Activated T-cell treated with anti-CD3 and anti-CD28 coated beads, Interleukin-2, amount 50 U/mL, for 1 hour (primary cell): ENCODE measurements around the gene KHNYN.
"Not testable (repeated sequence)": the region's sequence is repeated elsewhere in the genome, so short reads cannot be mapped to it uniquely, and the experiment has no call there.

ENCODE experiments used
- DNase-seq: peaks from one replicate; pipeline ENCODE4 v3.0.0-alpha.2; 2020

Gene KHNYN

GRCh38 chr14:24439257-24439656 lies 9.5 kb downstream of the KHNYN start:
- no peak for DNase-seq

DNA sequence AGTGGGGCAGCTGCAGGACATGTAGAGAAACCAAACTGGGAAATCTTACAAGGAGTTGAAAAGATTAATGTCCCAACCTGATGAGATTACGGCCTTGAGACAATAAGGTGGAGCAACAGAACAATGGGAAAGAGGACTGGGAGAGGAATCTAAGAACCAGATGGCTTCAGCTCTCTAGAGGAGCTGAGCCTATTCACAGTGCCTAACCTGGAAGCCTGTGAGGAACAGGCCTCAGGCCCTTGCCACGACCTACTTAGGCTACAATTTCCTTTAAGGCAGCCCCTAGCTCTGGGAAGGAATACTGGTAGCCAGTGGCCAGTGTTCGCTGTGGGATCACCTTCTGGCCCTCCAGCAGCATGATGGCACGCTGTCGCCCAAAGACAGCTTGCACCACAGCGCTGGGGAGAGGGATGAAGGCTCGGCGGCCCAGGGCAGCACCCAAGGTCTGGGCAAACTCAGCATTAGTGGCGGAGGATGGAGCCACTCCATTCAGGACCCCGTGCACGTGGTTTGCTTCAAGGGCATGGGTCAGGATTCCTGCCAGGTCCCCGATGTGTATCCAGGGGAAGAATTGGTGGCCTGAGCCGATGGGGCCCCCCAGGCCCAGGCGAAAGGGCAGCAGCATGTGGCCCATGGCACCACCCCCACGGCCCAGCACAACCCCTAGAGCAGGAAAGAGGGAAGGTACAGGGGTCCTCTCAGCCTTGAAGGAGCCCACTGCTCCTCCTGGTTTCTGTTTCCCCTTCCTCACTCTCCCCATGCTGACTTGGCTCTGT lies 10.3 kb downstream of the KHNYN start:
- DNase-seq, result no peak

DNA sequence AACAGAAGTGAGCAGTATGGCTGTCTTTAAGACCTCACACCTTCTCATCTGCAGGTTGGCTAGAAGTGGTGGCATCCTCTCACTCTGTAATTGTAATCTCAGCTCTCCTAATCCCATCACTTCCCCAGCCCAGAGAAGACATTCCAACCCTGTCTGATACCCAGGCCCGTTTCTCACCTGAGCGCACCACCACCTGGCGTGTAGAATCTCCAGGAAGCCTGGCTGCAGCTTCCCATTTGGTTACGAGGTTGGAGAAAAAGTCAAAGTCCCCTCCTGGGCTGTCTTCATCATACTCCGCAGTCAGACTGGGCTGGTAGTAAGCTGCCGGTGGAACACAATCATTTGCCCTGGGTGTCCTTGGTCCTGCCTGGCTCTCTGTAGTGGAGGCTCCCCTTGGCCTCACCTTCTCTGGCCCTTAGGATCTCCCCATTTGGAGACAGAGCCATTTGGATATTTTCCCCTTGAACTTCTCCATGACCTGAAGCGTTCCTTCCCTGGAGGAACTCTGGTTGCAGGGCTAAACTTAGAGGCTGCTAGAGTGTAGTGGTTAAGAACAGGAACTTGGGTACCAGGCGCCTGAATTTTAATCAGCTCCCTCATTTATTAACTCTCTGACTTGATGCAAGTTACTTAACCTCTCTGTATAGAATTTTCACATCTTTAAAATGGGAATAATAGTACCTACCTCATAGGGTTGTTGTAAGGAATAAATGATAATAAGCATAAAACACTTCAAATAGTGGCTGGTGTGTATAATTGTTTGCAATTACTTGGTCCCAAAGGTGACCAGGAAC lies 11.0 kb downstream of the KHNYN start:
- no peak for DNase-seq

DNA sequence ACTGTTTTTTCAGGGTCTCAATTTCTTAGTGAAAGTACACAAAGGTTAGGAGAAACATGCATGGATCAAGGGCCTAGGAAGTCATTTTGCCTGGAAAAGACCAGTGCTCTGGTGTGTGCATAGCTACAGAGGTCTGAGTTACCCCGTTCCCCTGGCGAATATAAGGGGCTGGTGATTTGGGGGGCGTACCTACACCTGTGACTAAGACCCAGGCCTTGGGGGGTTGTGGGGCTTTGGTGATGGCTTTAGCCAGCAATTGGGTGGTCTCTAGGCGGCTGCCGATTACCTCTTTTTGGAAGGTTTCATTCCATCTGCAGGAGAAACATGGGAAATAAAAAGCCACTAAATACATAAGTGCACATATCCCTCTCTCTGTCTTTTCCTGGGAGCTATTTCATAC lies 11.7 kb downstream of the KHNYN start:
- no peak for DNase-seq

GRCh38 chr14:24441904-24442239 lies 12.1 kb downstream of the KHNYN start:
- no peak for DNase-seq

GRCh38 chr14:24442240-24443052 lies 12.7 kb downstream of the KHNYN start, which contains the start of gene SDR39U1:
SDR39U1 (minus strand) TSS chr14:24442776; CDS start chr14:24442769, 7 bp downstream.
- DNase-seq, result peak; percentile 90

DNA sequence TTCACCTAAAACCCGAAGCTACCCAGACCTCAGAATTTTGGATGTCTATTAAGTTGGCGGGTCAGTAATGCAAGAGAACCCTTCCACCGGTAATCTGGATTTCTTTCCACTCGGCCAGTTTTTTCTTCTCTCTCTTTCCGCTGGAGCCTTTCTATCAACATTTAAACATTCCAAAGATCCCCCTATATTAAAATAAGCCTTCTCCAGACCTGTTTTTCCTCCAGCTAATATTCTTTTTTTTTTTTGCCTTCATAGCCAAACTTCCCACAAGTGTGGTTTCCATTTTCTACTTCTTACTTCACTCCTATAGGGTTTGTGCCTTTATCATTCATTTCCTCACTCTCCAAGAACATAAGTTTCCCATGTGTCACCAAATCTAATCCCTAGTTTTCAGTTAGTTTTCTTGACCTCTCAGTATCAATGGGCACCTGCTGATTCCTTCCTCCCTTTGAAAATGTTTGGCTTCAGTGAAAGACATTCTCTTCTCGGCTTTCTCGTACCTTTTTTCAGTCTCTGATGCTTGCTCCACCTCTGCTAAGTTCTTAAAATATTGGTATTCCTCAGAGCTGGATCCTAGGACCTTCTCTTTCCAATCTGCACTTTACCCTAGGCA lies 13.4 kb downstream of the KHNYN start:
- DNase-seq, result no peak

GRCh38 chr14:24450828-24451227 lies 21.1 kb downstream of the KHNYN start:
- not testable (repeated sequence) for DNase-seq

DNA sequence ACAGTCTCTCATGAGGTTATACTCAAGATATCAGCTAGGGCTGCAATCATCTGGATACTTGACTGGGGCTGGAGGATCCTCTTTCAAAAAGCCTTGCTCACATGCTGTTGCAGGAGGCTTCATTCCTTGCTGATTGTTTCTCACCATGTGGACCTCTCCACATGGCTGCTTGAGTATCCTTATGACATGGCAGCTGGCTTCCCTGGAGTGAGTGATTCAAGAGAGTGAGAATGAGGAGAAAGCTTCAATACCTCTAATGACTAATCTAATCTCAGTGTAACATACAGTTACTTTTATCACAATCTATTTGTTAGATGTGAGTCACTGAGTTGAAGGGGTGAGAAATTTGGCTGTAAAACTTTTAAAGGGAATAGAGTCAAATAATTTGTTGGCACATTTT lies 27.2 kb downstream of the KHNYN start:
- DNase-seq, result no peak

DNA sequence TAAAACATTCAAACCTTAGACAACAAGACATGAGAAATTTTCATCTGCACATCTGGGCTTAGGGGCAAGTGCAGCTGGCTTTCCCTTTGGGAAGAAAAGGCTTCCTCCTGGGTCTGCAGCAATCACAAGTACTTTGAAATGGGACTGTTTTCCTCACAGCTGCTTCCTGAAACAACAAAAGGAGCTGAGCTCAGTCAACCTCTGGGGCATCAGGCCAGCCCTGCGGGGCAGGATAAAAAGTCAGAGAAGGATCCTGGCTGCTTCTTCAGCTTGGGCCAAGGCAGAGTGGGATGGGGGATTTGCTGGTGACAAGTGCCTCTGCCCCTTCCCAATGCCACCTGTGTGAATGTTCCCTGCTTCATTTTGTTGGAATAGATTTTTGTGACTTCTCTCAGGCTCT lies 29.0 kb downstream of the KHNYN start:
- DNase-seq, result no peak

DNA sequence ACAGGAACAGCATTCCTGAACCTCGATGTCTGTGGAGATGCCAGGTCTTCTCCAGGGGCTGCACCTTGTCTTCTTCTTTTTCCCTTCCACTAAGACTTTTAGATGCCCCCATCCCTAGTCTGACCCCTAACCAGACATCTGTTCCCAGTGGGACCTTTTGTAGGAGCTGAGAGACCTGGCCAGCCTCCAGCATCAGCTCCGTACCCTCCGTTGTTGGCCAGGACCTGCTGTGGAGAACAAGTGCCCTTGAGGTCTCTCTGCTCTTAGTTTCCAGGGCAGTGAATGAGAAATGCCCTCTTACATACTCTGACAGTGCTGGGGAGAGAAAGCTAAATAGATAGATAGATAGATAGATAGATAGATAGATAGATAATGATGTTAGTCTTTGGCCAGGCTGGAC lies 29.6 kb downstream of the KHNYN start:
- DNase-seq, result no peak

DNA sequence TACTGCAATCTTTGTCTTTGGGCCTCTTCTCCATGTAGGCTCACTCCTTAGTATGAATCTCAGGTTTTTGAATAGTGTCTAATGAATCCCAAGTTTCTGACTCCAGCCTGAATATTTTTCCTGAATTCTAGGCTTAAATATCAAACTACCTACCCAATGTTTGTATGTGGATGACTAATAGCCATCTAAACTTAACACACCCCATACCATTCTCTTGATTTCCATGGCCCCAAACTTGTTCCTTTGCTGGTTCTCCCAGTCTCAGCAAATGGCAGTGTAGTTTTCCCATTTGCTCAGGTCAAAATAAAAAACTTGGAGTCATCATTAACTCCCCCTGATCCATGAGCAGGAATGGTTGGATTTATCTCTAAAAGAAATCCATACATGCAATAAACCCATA lies 31.6 kb downstream of the KHNYN start:
- DNase-seq, result no peak

DNA sequence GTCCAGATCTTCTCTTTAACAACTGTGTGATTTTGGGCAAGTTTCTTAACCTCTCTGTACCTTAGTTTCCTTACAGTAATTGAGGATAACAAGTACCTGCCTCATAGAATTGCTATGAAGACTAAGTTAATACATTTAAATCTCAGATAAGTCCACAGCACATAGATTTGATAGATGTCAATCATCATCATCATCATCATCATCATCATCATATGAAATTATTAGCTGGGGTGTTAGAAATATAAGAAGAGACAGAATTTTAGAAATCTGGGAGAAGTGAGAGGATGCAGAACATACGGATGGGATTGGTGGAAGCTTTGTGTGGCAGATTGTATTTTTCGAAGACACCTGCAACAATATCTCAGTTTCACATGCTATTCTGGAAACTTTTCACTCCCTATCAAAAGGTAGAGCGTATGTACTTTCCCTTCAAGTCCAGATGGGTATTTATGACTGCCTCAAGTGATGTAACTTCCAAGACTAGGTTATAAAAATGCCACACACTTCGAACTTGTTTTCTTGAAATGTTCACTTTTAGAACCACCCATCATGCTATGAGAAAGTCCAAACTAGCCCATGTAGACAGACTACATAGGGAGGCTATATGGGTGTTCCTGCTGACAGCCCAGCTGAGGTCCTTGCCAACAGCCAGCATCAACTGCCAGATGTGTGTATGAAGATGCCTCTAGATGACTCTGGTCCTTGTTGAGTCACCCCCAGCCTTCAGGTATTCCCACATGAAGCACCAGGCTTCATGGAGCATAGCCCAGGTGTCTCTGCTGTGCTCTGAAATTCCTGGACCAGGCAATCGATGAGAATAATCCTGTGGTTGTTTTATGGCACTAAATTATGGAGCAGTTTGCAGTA lies 33.5 kb downstream of the KHNYN start:
- no peak for DNase-seq

- DNase-seq, result no peak
Observed at GRCh38 chr14:24463884-24464785, 34.4 kb downstream of the KHNYN start.

- no peak for DNase-seq
Observed at GRCh38 chr14:24465368-24465767, 35.6 kb downstream of the KHNYN start.

GRCh38 chr14:24465805-24466204 lies 36.1 kb downstream of the KHNYN start:
- no peak for DNase-seq

- DNase-seq, result not testable (repeated sequence)
Observed at GRCh38 chr14:24470450-24470849, 40.7 kb downstream of the KHNYN start.

DNA sequence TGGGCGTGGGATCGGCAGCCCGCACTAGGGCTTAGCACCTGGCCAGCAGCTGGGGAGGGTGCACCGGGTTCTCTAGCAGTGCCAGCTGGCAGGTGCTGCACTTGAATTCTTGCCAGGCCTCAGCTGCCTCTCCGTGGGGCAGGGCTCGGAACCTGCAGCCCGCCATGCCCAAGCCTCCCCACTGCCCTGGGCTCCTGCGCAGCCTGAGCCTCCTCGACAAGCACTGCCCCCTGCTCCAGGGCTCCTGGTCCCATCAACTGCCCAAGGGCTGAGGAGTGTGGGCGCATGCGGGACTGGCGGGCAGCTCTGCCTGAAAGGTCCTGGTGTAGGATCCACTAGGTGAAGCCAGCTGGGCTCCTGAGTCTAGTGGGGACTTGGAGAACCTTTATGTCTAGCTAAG lies 43.5 kb downstream of the KHNYN start:
- no peak for DNase-seq

DNA sequence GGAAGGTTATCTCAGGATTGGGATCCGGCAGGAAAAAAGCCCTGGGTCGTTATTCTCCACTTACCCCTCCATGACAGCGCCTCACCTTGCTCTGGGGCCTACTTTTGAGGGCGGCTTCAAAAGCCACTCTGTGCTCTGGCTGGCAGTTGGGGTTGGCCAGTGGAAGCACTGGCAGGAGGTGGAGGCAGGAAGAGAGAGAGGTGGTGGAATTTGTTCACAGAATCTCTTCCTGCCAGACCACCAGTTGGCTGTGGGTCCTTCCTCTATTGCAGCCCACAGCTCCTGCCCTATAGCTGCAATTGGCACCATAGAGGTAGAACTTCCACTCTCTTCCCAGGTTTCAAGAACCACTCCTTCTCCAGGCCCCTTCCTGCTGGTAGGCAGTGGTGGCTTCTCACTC lies 45.5 kb downstream of the KHNYN start:
- no peak for DNase-seq

DNA sequence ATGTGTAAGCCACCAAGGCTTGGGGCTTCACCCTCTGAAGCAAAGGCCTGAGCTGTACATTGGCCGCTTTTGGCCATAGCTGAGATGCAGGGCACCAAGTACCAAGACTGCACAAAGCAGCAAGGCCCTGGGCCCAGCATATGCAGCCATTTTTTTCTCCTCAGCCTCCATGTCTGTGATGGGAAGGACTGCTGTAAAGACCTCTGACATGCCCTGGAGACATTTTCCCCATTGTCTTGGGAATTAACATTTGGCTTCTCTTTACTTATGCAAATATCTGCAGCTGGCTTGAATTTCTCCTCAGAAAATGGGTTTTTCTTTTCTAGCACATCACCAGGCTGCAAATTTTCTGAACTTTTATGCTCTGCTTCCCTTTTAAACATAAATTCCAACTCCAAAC lies 50.2 kb downstream of the KHNYN start:
- not testable (repeated sequence) for DNase-seq
